Activated CD4-positive, alpha-beta T cell treated with anti-CD3 and anti-CD28 coated beads for 36 hours (primary cell): Measurements from ENCODE around the gene SERPINA12. TPM values are rescaled to one million over a fixed set of nuclear protein-coding genes. Genes with fewer than 3 reads are reported as not detected.
A peak's percentile ranks its signal among the peaks of the same experiment; 100 is the strongest.

ENCODE experiments used
- ATAC-seq: fragments of 200-7000 bp; cut with Tn5 transposase; one replicate; pipeline ENCODE4 v1.10.0; 2021; ENCODE audit warnings: mild to moderate bottlenecking, moderate library complexity
- CTCF ChIA-PET: fragments of 350-600 bp; sonication (Branson Sonifier 250); formaldehyde crosslinking; loops from one replicate; lab custom pipeline; 2021; ENCODE audit warnings: antibody characterized with exemption; lab: Charles Lee
- POLR2A ChIA-PET: fragments of 350-600 bp; sonication (Branson Sonifier 250); formaldehyde crosslinking; loops from one replicate; lab custom pipeline; 2021; ENCODE audit warnings: antibody characterized with exemption, inconsistent platforms; lab: Charles Lee
- DNase-seq: peaks from one replicate; pipeline ENCODE4 v3.0.0-alpha.2; 2020
- H3K27ac Mint-ChIP-seq: one replicate; pipeline ENCODE4 v1.8.0; 2021; ENCODE audit warnings: mixed read lengths
- H3K27me3 Mint-ChIP-seq: one replicate; pipeline ENCODE4 v1.8.0; 2021; ENCODE audit warnings: mixed read lengths
- H3K36me3 Mint-ChIP-seq: one replicate; pipeline ENCODE4 v1.8.0; 2021; ENCODE audit warnings: low read depth, mixed read lengths
- H3K4me1 Mint-ChIP-seq: one replicate; pipeline ENCODE4 v1.8.0; 2021; ENCODE audit warnings: mixed read lengths
- H3K4me3 Mint-ChIP-seq: one replicate; pipeline ENCODE4 v1.8.0; 2021; ENCODE audit warnings: mild to moderate bottlenecking, moderate library complexity, mixed read lengths
- H3K9me3 Mint-ChIP-seq: one replicate; pipeline ENCODE4 v1.8.0; 2021; ENCODE audit warnings: low read depth, mixed read lengths
- intact Hi-C, 2 experiments: fragments of 100-400 bp; cut with DNase I in 1 of 2; cut with micrococcal nuclease in 1 of 2; formaldehyde crosslinking; loops; one replicate each; pipeline versions ENCODE4 v1.14.2 to v1.15.1; 2022 to 2024; cut with DNase I, micrococcal nuclease
- total RNA-seq, 2 experiments: library from RNA; stranded (reverse); gene quantifications; one replicate each; pipeline ENCODE4 v1.2.3, GENCODE V29; 2021

Gene SERPINA12
- total RNA-seq, 2 experiments from 2014 or later, result not detected

- H3K9me3 Mint-ChIP-seq, result peaks cover 5% of the 10 kb centered on the region
- H3K4me3 Mint-ChIP-seq, result no peak overlapping the region
- POLR2A ChIA-PET, result no interaction called here
- no peaks in the 10 kb centered on the region for H3K4me1 Mint-ChIP-seq
- intact Hi-C loops, result loop anchor here in 1 of 2 experiments (5.0 kb wide), 1 partner anchor 413 kb away; no protein-coding TSS in a partner anchor
- DNase-seq (peak; percentile 22), ATAC-seq (no peak)
- no peaks in the 10 kb centered on the region for H3K36me3 Mint-ChIP-seq
- CTCF ChIA-PET, result interaction anchor here (0.6 to 1.5 kb wide), 3 partner anchors 407 to 606 kb away, joined by 3 to 4 read pairs (median 4); no protein-coding TSS in a partner anchor
- no peak overlapping the region for H3K27ac Mint-ChIP-seq
- peaks cover 13% of the 10 kb centered on the region for H3K27me3 Mint-ChIP-seq
These were observed 36.0 kb upstream of the SERPINA12 start for GRCh38 chr14:94545131-94545841.

DNA sequence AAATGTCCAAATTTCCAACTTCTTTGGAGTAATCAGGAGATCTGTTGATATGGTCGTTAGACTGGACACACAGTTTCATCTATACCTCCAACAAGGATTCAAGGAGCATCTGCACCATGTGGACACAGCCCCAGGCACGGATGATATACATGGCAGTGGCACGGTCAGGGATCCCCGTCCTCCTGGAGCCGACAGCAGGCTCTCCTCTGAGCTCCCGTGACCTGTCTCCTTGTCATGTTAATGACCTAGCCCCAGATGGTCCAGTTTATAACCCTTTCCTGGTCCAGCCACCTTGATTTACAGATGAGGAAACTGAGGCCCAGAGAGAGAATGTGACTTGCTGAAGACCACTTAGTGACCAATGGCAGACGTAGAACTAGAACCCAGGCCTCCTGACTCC, 35.5 kb upstream of the SERPINA12 start:
- no peak for DNase-seq
- H3K4me1 Mint-ChIP-seq, result no peaks in the 10 kb centered on the region
- CTCF ChIA-PET, result interaction anchor here (0.8 to 1.5 kb wide), 2 partner anchors 413 to 605 kb away, joined by 4 read pairs; no protein-coding TSS in a partner anchor
- ATAC-seq, result no peak
- H3K27ac Mint-ChIP-seq, result no peak overlapping the region
- H3K27me3 Mint-ChIP-seq, result peaks cover 11% of the 10 kb centered on the region
- H3K9me3 Mint-ChIP-seq, result peaks cover 5% of the 10 kb centered on the region
- POLR2A ChIA-PET, result no interaction called here
- H3K36me3 Mint-ChIP-seq, result no peaks in the 10 kb centered on the region
- intact Hi-C loops, result loop anchor here in 1 of 2 experiments (5.0 kb wide), 1 partner anchor 412 kb away; no protein-coding TSS in a partner anchor
- no peak overlapping the region for H3K4me3 Mint-ChIP-seq

- no peak overlapping the region for H3K4me3 Mint-ChIP-seq
- ChIA-PET POLR2A (no interaction called here), CTCF (interaction anchor here (0.5 to 1.5 kb wide), 3 partner anchors 108 to 604 kb away, joined by 3 to 4 read pairs (median 3); no protein-coding TSS in a partner anchor)
- no peaks in the 10 kb centered on the region for H3K36me3 Mint-ChIP-seq
- ATAC-seq, result no peak
- no peaks in the 10 kb centered on the region for H3K4me1 Mint-ChIP-seq
- no peak for DNase-seq
- H3K9me3 Mint-ChIP-seq, result peaks cover 5% of the 10 kb centered on the region
- H3K27me3 Mint-ChIP-seq, result peaks cover 16% of the 10 kb centered on the region
- intact Hi-C loops, result no loop called here
- no peak overlapping the region for H3K27ac Mint-ChIP-seq
These were observed 34.3 kb upstream of the SERPINA12 start for GRCh38 chr14:94543449-94544124.

GRCh38 chr14:94542811-94543440, 33.7 kb upstream of the SERPINA12 start:
- peaks cover 19% of the 10 kb centered on the region for H3K27me3 Mint-ChIP-seq
- H3K36me3 Mint-ChIP-seq, result no peaks in the 10 kb centered on the region
- CTCF ChIA-PET, result interaction anchor here (0.5 to 1.4 kb wide), 2 partner anchors 108 to 109 kb away, joined by 3 read pairs; no protein-coding TSS in a partner anchor
- H3K27ac Mint-ChIP-seq, result no peak overlapping the region
- peaks cover 5% of the 10 kb centered on the region for H3K9me3 Mint-ChIP-seq
- ATAC-seq (no peak), DNase-seq (no peak)
- POLR2A ChIA-PET, result no interaction called here
- intact Hi-C loops, result no loop called here
- no peak overlapping the region for H3K4me3 Mint-ChIP-seq
- H3K4me1 Mint-ChIP-seq, result no peaks in the 10 kb centered on the region

GRCh38 chr14:94542111-94542810, 33.0 kb upstream of the SERPINA12 start:
- Mint-ChIP-seq H3K27ac (no peak overlapping the region), H3K36me3 (no peaks in the 10 kb centered on the region), H3K4me1 (no peaks in the 10 kb centered on the region), H3K9me3 (peaks cover 5% of the 10 kb centered on the region), H3K27me3 (peaks cover 19% of the 10 kb centered on the region), H3K4me3 (no peak overlapping the region)
- CTCF ChIA-PET, result no interaction called here
- POLR2A ChIA-PET, result no interaction called here
- intact Hi-C loops, result no loop called here
- DNase-seq, result no peak
- ATAC-seq, result no peak

DNA sequence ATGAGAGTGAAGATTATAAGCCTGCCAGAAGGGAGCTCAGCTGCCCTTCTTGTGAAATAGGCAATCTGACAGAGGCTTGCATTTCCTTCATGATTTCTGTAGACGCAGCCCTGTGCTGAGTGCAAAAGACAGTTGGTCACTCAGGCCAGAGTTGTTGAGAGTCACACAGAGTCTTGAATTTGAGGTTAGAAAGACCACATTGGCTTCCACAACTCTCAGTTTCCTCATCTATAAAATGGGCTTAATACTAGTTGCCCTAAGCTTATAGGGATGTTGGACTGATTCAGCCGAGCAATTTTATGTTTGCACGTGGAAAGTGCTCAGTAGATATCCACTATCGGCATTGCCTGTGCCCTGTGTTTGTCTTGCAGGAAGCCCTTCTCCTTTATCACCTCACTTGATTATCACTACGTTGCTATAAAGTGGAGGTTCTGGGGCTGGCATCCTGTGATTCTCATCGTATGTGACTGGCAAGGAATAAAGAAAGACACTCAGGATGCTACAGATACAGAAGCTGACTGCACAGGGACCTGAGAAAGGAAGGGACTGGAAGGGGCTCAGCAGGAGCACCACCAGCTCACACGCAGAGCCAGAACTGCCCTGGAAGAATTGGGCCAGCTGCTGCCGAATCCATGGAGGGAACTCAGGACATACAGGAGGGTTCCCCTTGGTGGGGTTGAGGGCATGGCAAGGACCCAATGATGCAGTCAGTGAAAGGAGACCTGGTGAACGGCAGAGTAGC, 32.1 kb upstream of the SERPINA12 start:
- no peak overlapping the region for H3K4me3 Mint-ChIP-seq
- peaks cover 5% of the 10 kb centered on the region for H3K9me3 Mint-ChIP-seq
- H3K27me3 Mint-ChIP-seq, result peaks cover 18% of the 10 kb centered on the region
- no peaks in the 10 kb centered on the region for H3K4me1 Mint-ChIP-seq
- DNase-seq (no peak), ATAC-seq (no peak)
- ChIA-PET CTCF (interaction anchor here (0.8 kb wide), 1 partner anchor 55 kb away, joined by 4 read pairs; no protein-coding TSS in a partner anchor), POLR2A (no interaction called here)
- H3K36me3 Mint-ChIP-seq, result no peaks in the 10 kb centered on the region
- intact Hi-C loops, result no loop called here
- H3K27ac Mint-ChIP-seq, result no peak overlapping the region

DNA sequence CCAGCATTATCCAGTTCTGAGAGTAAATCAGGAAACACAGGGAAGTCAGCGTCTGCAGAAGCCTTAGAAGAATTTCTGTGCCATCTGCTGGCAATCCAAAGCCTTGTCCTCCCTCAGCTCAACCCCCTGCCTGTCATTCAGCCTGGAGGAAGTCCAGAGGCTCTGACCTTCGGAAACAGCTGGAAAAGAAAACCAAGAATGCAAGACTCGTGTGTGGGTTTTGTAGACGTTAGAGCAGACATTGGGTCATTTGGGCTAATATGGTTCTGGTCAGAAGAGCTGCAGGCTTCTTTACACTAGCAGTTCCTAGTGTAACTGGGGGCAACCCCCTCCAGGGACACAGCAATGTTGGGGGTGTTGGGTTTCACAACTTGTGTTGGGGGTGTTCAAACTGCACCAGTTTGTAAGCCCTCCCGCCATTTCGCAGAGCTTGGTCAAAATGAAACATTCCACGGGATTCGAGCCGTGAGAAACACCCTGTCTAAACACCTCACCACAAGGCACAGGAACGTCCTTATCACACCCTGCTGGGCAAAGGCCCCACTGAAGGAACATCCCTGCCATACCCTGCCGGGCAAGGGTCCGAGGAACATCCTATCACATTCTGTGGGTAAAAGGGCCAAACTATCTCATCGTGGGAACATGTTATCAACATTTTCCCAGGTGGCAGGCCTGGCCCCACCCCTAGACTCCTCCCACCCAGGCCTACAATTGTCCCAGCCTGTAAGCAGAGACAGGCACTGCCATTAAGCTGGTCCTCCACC, 30.9 kb upstream of the SERPINA12 start:
- Mint-ChIP-seq H3K27ac (no peak overlapping the region), H3K36me3 (no peaks in the 10 kb centered on the region), H3K27me3 (peaks cover 13% of the 10 kb centered on the region), H3K4me3 (no peak overlapping the region), H3K4me1 (no peaks in the 10 kb centered on the region), H3K9me3 (no peaks in the 10 kb centered on the region)
- DNase-seq (no peak), ATAC-seq (no peak)
- intact Hi-C loops, result no loop called here
- ChIA-PET POLR2A (no interaction called here), CTCF (interaction anchor here (1.1 to 1.2 kb wide), 2 partner anchors 9 to 33 kb away, joined by 3 to 6 read pairs; no protein-coding TSS in a partner anchor)

- CTCF ChIA-PET, result interaction anchor here (1.2 to 1.7 kb wide), 2 partner anchors 10 to 32 kb away, joined by 3 to 7 read pairs; no protein-coding TSS in a partner anchor
- ATAC-seq (no peak), DNase-seq (no peak)
- POLR2A ChIA-PET, result no interaction called here
- no peaks in the 10 kb centered on the region for H3K36me3 Mint-ChIP-seq
- H3K9me3 Mint-ChIP-seq, result no peaks in the 10 kb centered on the region
- no peak overlapping the region for H3K27ac Mint-ChIP-seq
- intact Hi-C loops, result no loop called here
- H3K27me3 Mint-ChIP-seq, result peaks cover 13% of the 10 kb centered on the region
- no peak overlapping the region for H3K4me3 Mint-ChIP-seq
- H3K4me1 Mint-ChIP-seq, result no peaks in the 10 kb centered on the region
These were observed 29.9 kb upstream of the SERPINA12 start for GRCh38 chr14:94539181-94539580.

DNA sequence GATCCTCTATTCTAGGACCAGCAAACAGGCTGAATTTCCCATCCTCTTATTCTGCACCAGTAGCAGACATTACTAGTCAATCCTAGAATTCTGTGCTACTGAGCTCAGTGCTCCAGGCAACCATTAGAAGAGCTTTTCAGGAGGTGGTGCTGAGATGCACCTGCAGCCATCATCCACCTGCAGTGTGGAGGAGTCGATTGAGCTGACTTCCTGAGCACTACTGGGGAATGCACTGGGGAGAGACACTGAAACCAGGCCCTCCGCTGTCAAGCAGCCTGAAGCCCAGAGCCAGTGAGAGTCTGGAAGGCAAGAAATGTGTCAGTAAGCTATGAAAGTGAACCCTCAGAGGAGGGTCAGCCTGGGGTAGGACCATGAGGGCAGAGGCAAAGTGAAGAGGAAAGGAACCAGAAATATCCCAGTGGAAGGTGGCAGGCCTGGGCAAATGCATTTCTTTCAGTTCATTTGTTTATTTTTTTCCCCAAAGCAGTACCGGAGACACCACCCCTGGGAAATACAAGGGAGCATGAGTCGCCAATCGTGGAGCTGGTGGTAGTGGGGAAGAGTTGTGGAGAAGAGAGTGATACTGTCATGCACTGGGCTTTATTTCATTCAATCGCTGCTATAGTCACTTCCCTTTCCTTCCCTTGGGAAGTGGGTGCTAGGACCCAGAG, 28.9 kb upstream of the SERPINA12 start:
- peaks cover 13% of the 10 kb centered on the region for H3K27me3 Mint-ChIP-seq
- CTCF ChIA-PET, result interaction anchor here (1.7 kb wide), 1 partner anchor 11 kb away, joined by 7 read pairs; no protein-coding TSS in a partner anchor
- H3K27ac Mint-ChIP-seq, result no peak overlapping the region
- DNase-seq, result no peak
- H3K4me3 Mint-ChIP-seq, result no peak overlapping the region
- intact Hi-C loops, result no loop called here
- H3K9me3 Mint-ChIP-seq, result no peaks in the 10 kb centered on the region
- no peak for ATAC-seq
- no peaks in the 10 kb centered on the region for H3K36me3 Mint-ChIP-seq
- POLR2A ChIA-PET, result no interaction called here
- no peaks in the 10 kb centered on the region for H3K4me1 Mint-ChIP-seq
